ENCODE measurements around the gene SLC48A1. TPM values are rescaled to one million over a fixed set of nuclear protein-coding genes. Genes with fewer than 3 reads are reported as not detected.

Gene SLC48A1
- total and polyA plus RNA-seq, 2 donors (not counting 1 experiment from before 2014, with no cell fraction given), result 9.0 to 18.7 TPM

GRCh38 chr12:47811581-47812484 is 38.8 kb downstream of the SLC48A1 start:
- H3K9me3 ChIP-seq (ENCODE audit: control insufficient read depth, insufficient read depth, low read depth, low read length), result no peaks in the 10 kb centered on the region
- peak overlapping the region; percentile 48 for H3K9ac ChIP-seq (ENCODE audit: insufficient read depth, low read length)
- no peaks in the 10 kb centered on the region for H3K36me3 ChIP-seq (ENCODE audit: control insufficient read depth, insufficient read depth, low read length)
- H3K4me2 ChIP-seq (ENCODE audit: extremely low read depth, insufficient read depth, low read length), result peak overlapping the region; percentile 76
- H2AFZ ChIP-seq (ENCODE audit: low read length), result no peak overlapping the region
- peak overlapping the region in 3 of 4 experiments; percentile 0 to 58 (median 23) for H3K4me3 ChIP-seq (replicated peaks in 1 of 4; ENCODE audit: control extremely low read depth in 1 of 4, insufficient read depth in 1 of 4, low read depth in 3 of 4, low read length in 4 of 4)
- no peaks in the 10 kb centered on the region for H4K20me1 ChIP-seq (ENCODE audit: control insufficient read depth, extremely low read depth, insufficient read depth, low read length)
- TF ChIP-seq CTCF (conservative IDR thresholded peaks at IDR 0.05 in 1 of 2, IDR thresholded peaks at IDR 0.05 in 1 of 2; ENCODE audit: low read depth in 1 of 2, low read length in 2 of 2), result no peak
- no peak for TF ChIP-seq EZH2 (IDR thresholded peaks at IDR 0.05; ENCODE audit: low read length, missing control alignments)
- no peaks in the 10 kb centered on the region for H3K27me3 ChIP-seq (ENCODE audit: control insufficient read depth, insufficient read depth, low read length)
- DNase-seq (ENCODE audit: low read depth in 2 of 2), result peak; percentile 83 to 92
- H3K4me1 ChIP-seq (ENCODE audit: control insufficient read depth, extremely low read depth, insufficient read depth, low read length), result peaks cover 71% of the 10 kb centered on the region
- H3K27ac ChIP-seq (ENCODE audit: insufficient read depth, low read length), result peak overlapping the region; percentile 92
- peaks cover 88% of the 10 kb centered on the region for H3K79me2 ChIP-seq (ENCODE audit: control insufficient read depth, insufficient read depth, low read length)

- peak; percentile 80 to 92 for DNase-seq (ENCODE audit: low read depth in 2 of 2)
- H4K20me1 ChIP-seq (ENCODE audit: control insufficient read depth, extremely low read depth, insufficient read depth, low read length), result no peaks in the 10 kb centered on the region
- H3K27ac ChIP-seq (ENCODE audit: insufficient read depth, low read length), result peak overlapping the region; percentile 92
- H3K36me3 ChIP-seq (ENCODE audit: control insufficient read depth, insufficient read depth, low read length), result no peaks in the 10 kb centered on the region
- H3K27me3 ChIP-seq (ENCODE audit: control insufficient read depth, insufficient read depth, low read length), result no peaks in the 10 kb centered on the region
- peaks cover 75% of the 10 kb centered on the region for H3K4me1 ChIP-seq (ENCODE audit: control insufficient read depth, extremely low read depth, insufficient read depth, low read length)
- H3K79me2 ChIP-seq (ENCODE audit: control insufficient read depth, insufficient read depth, low read length), result peaks cover 88% of the 10 kb centered on the region
- no peak overlapping the region for H2AFZ ChIP-seq (ENCODE audit: low read length)
- TF ChIP-seq EZH2 (IDR thresholded peaks at IDR 0.05; ENCODE audit: low read length, missing control alignments), result no peak
- no peak for TF ChIP-seq CTCF (conservative IDR thresholded peaks at IDR 0.05 in 1 of 2, IDR thresholded peaks at IDR 0.05 in 1 of 2; ENCODE audit: low read depth in 1 of 2, low read length in 2 of 2)
- no peaks in the 10 kb centered on the region for H3K9me3 ChIP-seq (ENCODE audit: control insufficient read depth, insufficient read depth, low read depth, low read length)
- peak overlapping the region; percentile 57 for H3K9ac ChIP-seq (ENCODE audit: insufficient read depth, low read length)
- H3K4me2 ChIP-seq (ENCODE audit: extremely low read depth, insufficient read depth, low read length), result peak overlapping the region; percentile 93
- H3K4me3 ChIP-seq (replicated peaks in 1 of 4; ENCODE audit: control extremely low read depth in 1 of 4, insufficient read depth in 1 of 4, low read depth in 3 of 4, low read length in 4 of 4), result peak overlapping the region; percentile 23 to 58 (median 36)
These were observed 39.9 kb downstream of the SLC48A1 start for GRCh38 chr12:47812797-47813510.
